ENCODE results near the gene SPOCD1.
A peak's percentile ranks its signal among the peaks of the same experiment; 100 is the strongest.

SPOCD1 gene

GRCh38 chr1:31747304-31747703 is 68.5 kb downstream of the SPOCD1 start:
- ChIA-PET CTCF (interaction anchor here (0.6 to 4.0 kb wide), 7 partner anchors 11 to 82 kb away, joined by 3 to 71 read pairs (median 4); no protein-coding TSS in a partner anchor), POLR2A (no interaction called here)
- H3K4me3 ChIP-seq (ENCODE audit: low read depth, low read length): no peak overlapping the region
- peak; percentile 98 for TF ChIP-seq ZFP3 (tag by site-specific recombination; IDR thresholded peaks at IDR 0.05; ENCODE audit: low read depth)
- no peak for TF ChIP-seq ZBTB10 (tag by site-specific recombination; IDR thresholded peaks at IDR 0.05)
- no peaks in the 10 kb centered on the region for H3K9me3 ChIP-seq (ENCODE audit: control insufficient read depth, insufficient read depth, low read depth, low read length)
- no peaks in the 10 kb centered on the region; the same call in 1 of the 2 replicates for H3K4me1 ChIP-seq (ENCODE audit: control insufficient read depth, insufficient read depth, low read length)
- H3K27ac ChIP-seq (ENCODE audit: extremely low read depth, low read depth, low read length): no peak overlapping the region
- H3K36me3 ChIP-seq (ENCODE audit: control insufficient read depth in 2 of 2, insufficient read depth in 1 of 2, low read length in 2 of 2): peaks cover 0 to 4% of the 10 kb centered on the region in 2 experiments; a peak in 1 of 3 replicates

- Histone ChIP-seq H3K4me1 (ENCODE audit: control insufficient read depth, insufficient read depth, low read length) (no peaks in the 10 kb centered on the region; the same call in 1 of the 2 replicates), H3K4me3 (ENCODE audit: low read depth, low read length) (no peak overlapping the region), H3K27ac (ENCODE audit: extremely low read depth, low read depth, low read length) (no peak overlapping the region), H3K36me3 (ENCODE audit: control insufficient read depth in 2 of 2, insufficient read depth in 1 of 2, low read length in 2 of 2) (peaks cover 0 to 8% of the 10 kb centered on the region in 2 experiments; a peak in 1 of 3 replicates), H3K9me3 (ENCODE audit: control insufficient read depth, insufficient read depth, low read depth, low read length) (no peaks in the 10 kb centered on the region)
- no peak for TF ChIP-seq ZNF341 (tag by site-specific recombination; IDR thresholded peaks at IDR 0.05; ENCODE audit: low read depth)
- TF ChIP-seq ZNF626 (tag by site-specific recombination; IDR thresholded peaks at IDR 0.05): no peak
- no peak for TF ChIP-seq RBAK (tag by site-specific recombination; IDR thresholded peaks at IDR 0.05)
- no peak for TF ChIP-seq PBX3 (CRISPR knock-in tag; IDR thresholded peaks at IDR 0.05)
- no peak for TF ChIP-seq ZNF704 (tag by site-specific recombination; IDR thresholded peaks at IDR 0.05)
- TF ChIP-seq ZNF521 (tag by site-specific recombination; IDR thresholded peaks at IDR 0.05): no peak
- TF ChIP-seq OVOL3 (tag by site-specific recombination; IDR thresholded peaks at IDR 0.05): no peak
- TF ChIP-seq ZNF132 (tag by site-specific recombination; IDR thresholded peaks at IDR 0.05; ENCODE audit: borderline replicate concordance): no peak
- no peak for TF ChIP-seq ZNF473 (tag by site-specific recombination; IDR thresholded peaks at IDR 0.05)
- TF ChIP-seq ZNF707 (tag by site-specific recombination; IDR thresholded peaks at IDR 0.05): no peak
- no peak for TF ChIP-seq ZNF501 (tag by site-specific recombination; IDR thresholded peaks at IDR 0.05)
- POLR2A ChIA-PET: no interaction called here
- CTCF ChIA-PET: interaction anchor here (0.6 to 4.0 kb wide), 10 partner anchors 11 to 245 kb away, joined by 3 to 71 read pairs (median 14); no protein-coding TSS in a partner anchor
Observed at GRCh38 chr1:31746687-31747086, 69.1 kb downstream of the SPOCD1 start.

GRCh38 chr1:31745946-31746670 is 69.7 kb downstream of the SPOCD1 start:
- H3K4me3 ChIP-seq (ENCODE audit: low read depth, low read length): no peak overlapping the region
- H3K9me3 ChIP-seq (ENCODE audit: control insufficient read depth, insufficient read depth, low read depth, low read length): no peaks in the 10 kb centered on the region
- H3K36me3 ChIP-seq (ENCODE audit: control insufficient read depth in 2 of 2, insufficient read depth in 1 of 2, low read length in 2 of 2): peaks cover 0 to 14% of the 10 kb centered on the region in 2 experiments; a peak in 1 of 3 replicates
- ChIA-PET CTCF (interaction anchor here (0.6 to 4.0 kb wide), 33 partner anchors 8 to 528 kb away, joined by 3 to 71 read pairs (median 5); partner anchors contain the start of gene ADGRB2), POLR2A (interaction anchor here (1.0 to 1.3 kb wide), 3 partner anchors 34 to 101 kb away, joined by 3 to 4 read pairs (median 3); partner anchors contain the start of gene PEF1)
- H3K4me1 ChIP-seq (ENCODE audit: control insufficient read depth, insufficient read depth, low read length): no peaks in the 10 kb centered on the region; the same call in 1 of the 2 replicates
- TF ChIP-seq PRDM4 (tag by site-specific recombination; IDR thresholded peaks at IDR 0.05) (peak; percentile 87), CTCF (tag by site-specific recombination; IDR thresholded peaks at IDR 0.05) (0 out of 2 replicates have a peak, but pooled peaks have one; percentile 5), KLF9 (tag by site-specific recombination; IDR thresholded peaks at IDR 0.05; ENCODE audit: low read depth) (no peak)
- H3K27ac ChIP-seq (ENCODE audit: extremely low read depth, low read depth, low read length): no peak overlapping the region

All from HEK293 (cell line).